HG02981 (cell line): ENCODE measurements around the gene PAIP2.
"Not testable (repeated sequence)": the region's sequence is repeated elsewhere in the genome, so short reads cannot be mapped to it uniquely, and the experiment has no call there.

Experiments used
- ATAC-seq: cut with Tn5 transposase; IDR thresholded peaks from one replicate; pipeline ENCODE4 v1.9.1; 2021; ENCODE audit warnings: mild to moderate bottlenecking, moderate library complexity; ENCODE audit not compliant: unreplicated experiment

PAIP2 gene

GRCh38 chr5:139377226-139377625 is 35.6 kb downstream of the PAIP2 start:
- ATAC-seq, result no peak

- no peak for ATAC-seq
Observed at GRCh38 chr5:139378101-139378825, 36.6 kb downstream of the PAIP2 start.

- no peak for ATAC-seq
Observed at GRCh38 chr5:139378941-139379361, 37.3 kb downstream of the PAIP2 start.

- ATAC-seq, result no peak
Observed at GRCh38 chr5:139379626-139380449, 38.2 kb downstream of the PAIP2 start.

GRCh38 chr5:139381837-139382761 is 40.4 kb downstream of the PAIP2 start:
- no peak for ATAC-seq

GRCh38 chr5:139382807-139383206 is 41.2 kb downstream of the PAIP2 start:
- ATAC-seq, result no peak

- no peak for ATAC-seq
Observed at GRCh38 chr5:139383275-139383992, 41.8 kb downstream of the PAIP2 start, which contains the start of gene SLC23A1. SLC23A1 (minus strand) TSS chr5:139383297; CDS start chr5:139383253, 44 bp downstream.

GRCh38 chr5:139383993-139384590 is 42.4 kb downstream of the PAIP2 start:
- ATAC-seq, result no peak

- no peak for ATAC-seq
Observed at GRCh38 chr5:139384591-139385051, 43.0 kb downstream of the PAIP2 start.

- ATAC-seq, result no peak
Observed at GRCh38 chr5:139385061-139386049, 43.7 kb downstream of the PAIP2 start.

- ATAC-seq, result no peak
Observed at GRCh38 chr5:139386050-139386438, 44.4 kb downstream of the PAIP2 start.

- not testable (repeated sequence) for ATAC-seq
Observed at GRCh38 chr5:139386956-139387355, 45.3 kb downstream of the PAIP2 start.

GRCh38 chr5:139387611-139388197 is 46.0 kb downstream of the PAIP2 start:
- no peak for ATAC-seq

GRCh38 chr5:139388198-139388821 is 46.7 kb downstream of the PAIP2 start:
- no peak for ATAC-seq

- ATAC-seq, result peak; percentile 40
Observed at GRCh38 chr5:139389701-139390638, 48.3 kb downstream of the PAIP2 start, which contains the start of gene MZB1. MZB1 (minus strand) TSS chr5:139389913; CDS start chr5:139389856, 57 bp downstream.
